ENCODE data around the gene PTK7. TPM values are rescaled to one million over a fixed set of nuclear protein-coding genes. Genes with fewer than 3 reads are reported as not detected.

PTK7 gene
- total and polyA plus RNA-seq, 2 donors (not counting 1 experiment from before 2014, with no cell fraction given): not detected

DNA sequence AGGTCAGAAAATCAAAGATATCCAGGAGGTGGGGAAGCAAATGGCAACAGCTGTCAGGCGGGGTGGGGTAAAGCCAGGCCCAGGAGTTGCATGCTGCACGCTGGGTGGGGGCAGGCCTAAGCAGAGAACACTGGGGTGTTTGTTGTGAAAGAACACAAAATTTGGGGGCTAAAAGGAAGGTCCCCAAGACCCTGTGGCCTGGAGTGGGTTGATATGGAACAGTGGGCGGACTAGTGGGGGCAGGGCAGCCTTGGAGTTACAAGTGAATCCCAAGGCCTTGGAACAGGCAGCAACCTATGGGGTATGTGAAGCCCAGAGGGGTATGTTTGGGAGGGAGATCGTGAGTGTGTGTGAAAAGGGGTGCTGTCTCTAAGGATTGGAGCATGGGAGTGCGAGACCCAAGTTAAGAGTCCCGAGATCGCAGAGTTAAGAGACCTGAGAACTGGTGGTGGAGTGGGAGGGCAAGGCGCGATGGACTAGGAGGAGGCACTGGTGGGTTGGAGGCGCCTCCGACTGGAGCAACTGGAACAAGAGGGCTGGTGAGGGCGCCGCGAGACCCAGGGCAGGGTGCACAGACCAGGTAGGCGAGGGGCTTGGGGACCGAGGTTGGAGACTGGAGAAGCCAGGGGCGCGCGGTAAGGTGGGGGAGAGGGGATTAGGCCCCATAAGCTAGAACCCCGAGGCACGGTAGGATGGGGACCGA, 23.1 kb upstream of the PTK7 start:
- H3K36me3 ChIP-seq (replicated peaks in 1 of 2; ENCODE audit: control extremely low read depth in 1 of 2, control insufficient read depth in 1 of 2, extremely low read depth in 1 of 2, insufficient read depth in 2 of 2, low read length in 1 of 2): peaks cover 0 to 23% of the 10 kb centered on the region in 2 experiments
- Mint-ChIP-seq H3K9me3 (ENCODE audit: insufficient read depth) (no peaks in the 10 kb centered on the region), H3K4me3 (peak overlapping the region; percentile 94), H3K4me1 (peaks cover 30% of the 10 kb centered on the region), H3K27ac (peak overlapping the region; percentile 95), H3K27me3 (no peaks in the 10 kb centered on the region)
- TF ChIP-seq, protein P1, sequence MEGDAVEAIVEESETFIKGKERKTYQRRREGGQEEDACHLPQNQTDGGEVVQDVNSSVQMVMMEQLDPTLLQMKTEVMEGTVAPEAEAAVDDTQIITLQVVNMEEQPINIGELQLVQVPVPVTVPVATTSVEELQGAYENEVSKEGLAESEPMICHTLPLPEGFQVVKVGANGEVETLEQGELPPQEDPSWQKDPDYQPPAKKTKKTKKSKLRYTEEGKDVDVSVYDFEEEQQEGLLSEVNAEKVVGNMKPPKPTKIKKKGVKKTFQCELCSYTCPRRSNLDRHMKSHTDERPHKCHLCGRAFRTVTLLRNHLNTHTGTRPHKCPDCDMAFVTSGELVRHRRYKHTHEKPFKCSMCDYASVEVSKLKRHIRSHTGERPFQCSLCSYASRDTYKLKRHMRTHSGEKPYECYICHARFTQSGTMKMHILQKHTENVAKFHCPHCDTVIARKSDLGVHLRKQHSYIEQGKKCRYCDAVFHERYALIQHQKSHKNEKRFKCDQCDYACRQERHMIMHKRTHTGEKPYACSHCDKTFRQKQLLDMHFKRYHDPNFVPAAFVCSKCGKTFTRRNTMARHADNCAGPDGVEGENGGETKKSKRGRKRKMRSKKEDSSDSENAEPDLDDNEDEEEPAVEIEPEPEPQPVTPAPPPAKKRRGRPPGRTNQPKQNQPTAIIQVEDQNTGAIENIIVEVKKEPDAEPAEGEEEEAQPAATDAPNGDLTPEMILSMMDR (IDR thresholded peaks at IDR 0.05): no peak
- no peak for TF ChIP-seq EZH2 (IDR thresholded peaks at IDR 0.05; ENCODE audit: borderline replicate concordance, insufficient read depth, low read depth, low read length, poor library complexity, severe bottlenecking)
- 16% methylated on average over 22 of the region's 22 CpGs for WGBS (ENCODE audit: insufficient coverage)
- no peaks in the 10 kb centered on the region for H3K27me3 ChIP-seq (replicated peaks in 1 of 4; ENCODE audit: control extremely low read depth in 1 of 4, control insufficient read depth in 3 of 4, insufficient read depth in 4 of 4, low read length in 3 of 4)
- no peaks in the 10 kb centered on the region for H3K9me3 ChIP-seq (ENCODE audit: control extremely low read depth in 1 of 3, control insufficient read depth in 2 of 3, insufficient read depth in 1 of 3, low read length in 2 of 3)
- peak overlapping the region; percentile 81 for H2AFZ ChIP-seq (ENCODE audit: insufficient read depth, low read depth, low read length, poor library complexity, severe bottlenecking)
- ATAC-seq (ENCODE audit: low read depth): peak; percentile 4
- POLR2A ChIA-PET: interaction anchor here (0.6 to 2.7 kb wide), 7 partner anchors 22 to 307 kb away, joined by 4 to 12 read pairs (median 8); partner anchors contain the start of genes CNPY3, KLHDC3, MEA1 and RRP36
- CTCF ChIA-PET: interaction anchor here (0.6 to 1.9 kb wide), 2 partner anchors 18 to 38 kb away, joined by 3 to 5 read pairs; no protein-coding TSS in a partner anchor
- DNase-seq: no peak
- intact Hi-C loops (cut with micrococcal nuclease): loop anchor here (1.0 to 10.0 kb wide), 2 partner anchors 39 to 478 kb away; partner anchors contain the start of gene KLHDC3
- peaks cover 16 to 18% of the 10 kb centered on the region in 2 donors for H3K4me1 ChIP-seq (ENCODE audit: control insufficient read depth in 2 of 2, insufficient read depth in 2 of 2, low read length in 2 of 2)
- H3K4me3 ChIP-seq (ENCODE audit: control extremely low read depth in 1 of 5, extremely low read depth in 1 of 5, insufficient read depth in 1 of 5, low read depth in 2 of 5, low read length in 4 of 5): peak overlapping the region in 4 of 5 experiments; percentile 73 to 84 (median 77)
- peak overlapping the region; percentile 77 for H3K9ac ChIP-seq (ENCODE audit: low read length)
- H3K4me2 ChIP-seq (replicated peaks; ENCODE audit: low read depth, low read length, poor library complexity, severe bottlenecking): peak overlapping the region; percentile 77
- peak overlapping the region; percentile 73 to 85 for H3K27ac ChIP-seq (ENCODE audit: low read length in 2 of 2)
- peaks cover 5% of the 10 kb centered on the region for H4K20me1 ChIP-seq (ENCODE audit: control insufficient read depth, insufficient read depth, low read length, poor library complexity, severe bottlenecking)
- peaks cover 5% of the 10 kb centered on the region for H3K79me2 ChIP-seq (ENCODE audit: control insufficient read depth, insufficient read depth, low read length)
